GM23248 (cell line): ENCODE results near the gene RRP1.

Experiments used
- EZH2 ChIP-seq: fragments of 200-600 bp; sonication (generic); IDR thresholded peaks from 2 replicates; pipeline ENCODE4 v1.6.1; 2018; ENCODE audit warnings: antibody characterized with exemption, mild to moderate bottlenecking; ENCODE audit not compliant: insufficient read depth, poor library complexity, severe bottlenecking
- EZH2phosphoT487 ChIP-seq: fragments of 200-600 bp; sonication (generic); IDR thresholded peaks from 2 replicates; pipeline ENCODE4 v1.6.1; 2018; ENCODE audit warnings: antibody characterized with exemption, moderate library complexity, mild to moderate bottlenecking, low read depth; ENCODE audit not compliant: insufficient read depth

- no peak for TF ChIP-seq EZH2
- TF ChIP-seq EZH2phosphoT487, result no peak
These were observed 49.5 kb upstream of the RRP1 start for GRCh38 chr21:43739621-43740435.
